OCI-LY1 (cell line): ENCODE data around the gene PGAP1.

Source experiments
- CTCF ChIP-seq: fragments of 200-600 bp; sonication (generic), shearing (Covaris generic); IDR thresholded peaks from 2 replicates; pipeline ENCODE4 v1.5.1; 2017; ENCODE audit warnings: mild to moderate bottlenecking, antibody characterized with exemption, low read length, moderate library complexity, mixed read lengths
- EZH2 ChIP-seq: fragments of 200-600 bp; sonication (generic), shearing (Covaris generic); IDR thresholded peaks from 2 replicates; pipeline ENCODE4 v1.8.0; 2017; ENCODE audit warnings: borderline replicate concordance, mixed run types, mild to moderate bottlenecking, antibody characterized with exemption, low read length, moderate library complexity, mixed read lengths

GRCh38 chr2:196917802-196918201, 8.7 kb downstream of the PGAP1 start:
- no peak for TF ChIP-seq CTCF
- no peak for TF ChIP-seq EZH2
